SK-N-SH treated with all-trans-retinoic acid at 6 μM for 48 hours (cell line): ENCODE measurements around the gene LRRC52.

Source experiments
- ATAC-seq: fragments of 200-7000 bp; cut with Tn5 transposase; 3 replicates; pipeline ENCODE4 v1.9.1; 2020; ENCODE audit warnings: mild to moderate bottlenecking, moderate library complexity
- BACH2 ChIP-seq: fragments of 250-450 bp; sonication (Bioruptor Pico); IDR thresholded peaks from 2 replicates; pipeline ENCODE4 v1.9.0; 2021; ENCODE audit warnings: mild to moderate bottlenecking, borderline replicate concordance
- CREB5 ChIP-seq: fragments of 250-450 bp; sonication (Bioruptor Pico); IDR thresholded peaks from 2 replicates; pipeline ENCODE4 v1.5.1; 2020; ENCODE audit warnings: low read depth, mild to moderate bottlenecking, moderate library complexity
- CSDC2 ChIP-seq: fragments of 250-450 bp; sonication (Bioruptor Pico); IDR thresholded peaks from 2 replicates; pipeline ENCODE4 v1.5.0; 2020; ENCODE audit warnings: mild to moderate bottlenecking, moderate library complexity
- CSRNP3 ChIP-seq: fragments of 250-450 bp; sonication (Bioruptor Pico); IDR thresholded peaks from 2 replicates; pipeline ENCODE4 v1.5.1; 2021; ENCODE audit warnings: mild to moderate bottlenecking, moderate library complexity
- ESRRG ChIP-seq: fragments of 250-450 bp; sonication (Bioruptor Pico); IDR thresholded peaks from 2 replicates; pipeline ENCODE4 v1.6.1; 2021; ENCODE audit warnings: mild to moderate bottlenecking
- GLIS3 ChIP-seq: fragments of 250-450 bp; sonication (Bioruptor Pico); IDR thresholded peaks from 2 replicates; pipeline ENCODE4 v1.5.0; 2020; ENCODE audit warnings: mild to moderate bottlenecking, moderate library complexity
- ISL1 ChIP-seq: fragments of 250-450 bp; sonication (Bioruptor Pico); IDR thresholded peaks from 2 replicates; pipeline ENCODE4 v2.1.2; 2022; ENCODE audit warnings: mild to moderate bottlenecking, moderate library complexity
- OSR1 ChIP-seq: fragments of 250-450 bp; sonication (Bioruptor Pico); IDR thresholded peaks from 2 replicates; pipeline ENCODE4 v1.8.0; 2022; ENCODE audit warnings: moderate library complexity, mild to moderate bottlenecking, inconsistent platforms
- PATZ1 ChIP-seq: fragments of 250-450 bp; sonication (Bioruptor Pico); IDR thresholded peaks from 2 replicates; pipeline ENCODE4 v1.8.0; 2020; ENCODE audit warnings: mild to moderate bottlenecking, moderate library complexity, borderline replicate concordance
- POU6F1 ChIP-seq: fragments of 250-450 bp; sonication (Bioruptor Pico); IDR thresholded peaks from 2 replicates; pipeline ENCODE4 v1.8.0; 2021; ENCODE audit warnings: low read depth, mild to moderate bottlenecking, moderate library complexity, borderline replicate concordance
- PPARA ChIP-seq: fragments of 250-450 bp; sonication (Bioruptor Pico); IDR thresholded peaks from 2 replicates; pipeline ENCODE4 v1.5.0; 2020; ENCODE audit warnings: mild to moderate bottlenecking, borderline replicate concordance
- RARB ChIP-seq: fragments of 250-450 bp; sonication (Bioruptor Pico); IDR thresholded peaks from 2 replicates; pipeline ENCODE4 v1.8.0; 2021; ENCODE audit warnings: mild to moderate bottlenecking, moderate library complexity
- SNAI2 ChIP-seq: fragments of 250-450 bp; sonication (Bioruptor Pico); IDR thresholded peaks from 2 replicates; pipeline ENCODE4 v1.5.0; 2020; ENCODE audit warnings: mild to moderate bottlenecking, moderate library complexity
- TCF4 ChIP-seq: fragments of 250-450 bp; sonication (Bioruptor Pico); IDR thresholded peaks from 2 replicates; pipeline ENCODE4 v1.8.0; 2021; ENCODE audit warnings: mild to moderate bottlenecking, moderate library complexity, borderline replicate concordance
- TOX ChIP-seq: fragments of 250-450 bp; sonication (Bioruptor Pico); IDR thresholded peaks from 2 replicates; pipeline ENCODE4 v1.8.0; 2021; ENCODE audit warnings: mild to moderate bottlenecking, moderate library complexity, borderline replicate concordance
- TSHZ2 ChIP-seq: fragments of 250-450 bp; sonication (Bioruptor Pico); IDR thresholded peaks from 2 replicates; pipeline ENCODE4 v1.5.0; 2020; ENCODE audit warnings: mild to moderate bottlenecking, moderate library complexity
- ZC3H10 ChIP-seq: fragments of 250-450 bp; sonication (Bioruptor Pico); IDR thresholded peaks from 2 replicates; pipeline ENCODE4 v1.5.1; 2021; ENCODE audit warnings: mild to moderate bottlenecking, moderate library complexity
- ZFP3 ChIP-seq: fragments of 250-450 bp; sonication (Bioruptor Pico); IDR thresholded peaks from 2 replicates; pipeline ENCODE4 v1.5.0; 2020; ENCODE audit warnings: mild to moderate bottlenecking, moderate library complexity
- ZFP30 ChIP-seq: fragments of 450-650 bp; formaldehyde crosslinking; IDR thresholded peaks from 2 replicates; pipeline ENCODE4 v1.5.0; 2022; ENCODE audit warnings: mild to moderate bottlenecking, moderate library complexity
- ZNF565 ChIP-seq: fragments of 450-650 bp; formaldehyde crosslinking; conservative IDR thresholded peaks from 2 replicates; pipeline ENCODE4 v1.5.0; 2020; ENCODE audit warnings: low read depth, mild to moderate bottlenecking, moderate library complexity
- ZNF70 ChIP-seq: fragments of 450-650 bp; formaldehyde crosslinking; IDR thresholded peaks from 2 replicates; pipeline ENCODE4 v1.5.0; 2020; ENCODE audit warnings: mild to moderate bottlenecking, moderate library complexity
- ZNF8 ChIP-seq: fragments of 450-650 bp; formaldehyde crosslinking; IDR thresholded peaks from 2 replicates; pipeline ENCODE4 v1.5.0; 2020; ENCODE audit warnings: mild to moderate bottlenecking, moderate library complexity

The LRRC52 gene

GRCh38 chr1:165539908-165540307, 3.9 kb upstream of the LRRC52 start:
- no peak for ATAC-seq
- no peak for TF ChIP-seq ZC3H10 (CRISPR knock-in tag)
- no peak for TF ChIP-seq OSR1 (CRISPR knock-in tag)
- TF ChIP-seq BACH2 (CRISPR knock-in tag): no peak
- TF ChIP-seq ZNF565 (CRISPR knock-in tag): no peak
- no peak for TF ChIP-seq ZNF8 (CRISPR knock-in tag)
- TF ChIP-seq TOX (CRISPR knock-in tag): no peak
- no peak for TF ChIP-seq ESRRG (CRISPR knock-in tag)
- TF ChIP-seq CSDC2 (CRISPR knock-in tag): no peak
- no peak for TF ChIP-seq SNAI2 (CRISPR knock-in tag)
- no peak for TF ChIP-seq ZFP3 (CRISPR knock-in tag)
- TF ChIP-seq POU6F1 (CRISPR knock-in tag): no peak
- no peak for TF ChIP-seq TSHZ2
- no peak for TF ChIP-seq ZNF70 (CRISPR knock-in tag)
- no peak for TF ChIP-seq ZFP30 (CRISPR knock-in tag)
- no peak for TF ChIP-seq TCF4 (CRISPR knock-in tag)
- TF ChIP-seq RARB (CRISPR knock-in tag): no peak
- no peak for TF ChIP-seq PPARA (CRISPR knock-in tag)

- ATAC-seq: no peak
- TF ChIP-seq BACH2 (CRISPR knock-in tag) (no peak), OSR1 (CRISPR knock-in tag) (no peak), SNAI2 (CRISPR knock-in tag) (no peak), ISL1 (CRISPR knock-in tag) (no peak), CSDC2 (CRISPR knock-in tag) (no peak), CREB5 (no peak), ZNF565 (CRISPR knock-in tag) (no peak), ZC3H10 (CRISPR knock-in tag) (no peak), ZNF70 (CRISPR knock-in tag) (no peak), ZFP3 (CRISPR knock-in tag) (no peak), TCF4 (CRISPR knock-in tag) (no peak), GLIS3 (no peak), CSRNP3 (no peak), PATZ1 (CRISPR knock-in tag) (no peak), ESRRG (CRISPR knock-in tag) (no peak), TSHZ2 (no peak), RARB (CRISPR knock-in tag) (no peak)
These were observed 1.7 kb upstream of the LRRC52 start for GRCh38 chr1:165542015-165542631.
